Measurements from ENCODE around the gene ENKUR. TPM values are rescaled to one million over a fixed set of nuclear protein-coding genes. Genes with fewer than 3 reads are reported as not detected.

The ENKUR gene
- total and polyA plus RNA-seq, 2 experiments from 2014 or later: 0.15 TPM; not detected in 1

GRCh38 chr10:24983946-24984345 is 32.0 kb downstream of the ENKUR start:
- DNase-seq (ENCODE audit: low read depth in 1 of 2, low spot score in 1 of 2): no peak
- Histone ChIP-seq H3K27ac (no peak overlapping the region), H3K27me3 (no peaks in the 10 kb centered on the region), H3K4me3 (no peak overlapping the region), H3K9me3 (ENCODE audit: low read depth) (no peaks in the 10 kb centered on the region), H3K36me3 (no peaks in the 10 kb centered on the region), H3K4me1 (ENCODE audit: low read depth) (peaks cover 5% of the 10 kb centered on the region)
- no peak for TF ChIP-seq CTCF (IDR thresholded peaks at IDR 0.05; ENCODE audit: low read depth, low read length)

- Histone ChIP-seq H3K9me3 (ENCODE audit: low read depth) (no peaks in the 10 kb centered on the region), H3K36me3 (no peaks in the 10 kb centered on the region), H3K4me3 (no peak overlapping the region), H3K27me3 (no peaks in the 10 kb centered on the region), H3K27ac (no peak overlapping the region), H3K4me1 (ENCODE audit: low read depth) (no peaks in the 10 kb centered on the region)
- TF ChIP-seq CTCF (IDR thresholded peaks at IDR 0.05; ENCODE audit: low read depth, low read length): no peak
- no peak for DNase-seq (ENCODE audit: low read depth in 1 of 2, low spot score in 1 of 2)
Measured at GRCh38 chr10:24983130-24983529, 32.8 kb downstream of the ENKUR start.

GRCh38 chr10:24982319-24983112 is 33.4 kb downstream of the ENKUR start:
- H3K36me3 ChIP-seq: no peaks in the 10 kb centered on the region
- H3K4me3 ChIP-seq: no peak overlapping the region
- H3K9me3 ChIP-seq (ENCODE audit: low read depth): no peaks in the 10 kb centered on the region
- no peak for DNase-seq (ENCODE audit: low read depth in 1 of 2, low spot score in 1 of 2)
- H3K27ac ChIP-seq: no peak overlapping the region
- H3K27me3 ChIP-seq: no peaks in the 10 kb centered on the region
- H3K4me1 ChIP-seq (ENCODE audit: low read depth): no peaks in the 10 kb centered on the region
- TF ChIP-seq CTCF (IDR thresholded peaks at IDR 0.05; ENCODE audit: low read depth, low read length): no peak

DNA sequence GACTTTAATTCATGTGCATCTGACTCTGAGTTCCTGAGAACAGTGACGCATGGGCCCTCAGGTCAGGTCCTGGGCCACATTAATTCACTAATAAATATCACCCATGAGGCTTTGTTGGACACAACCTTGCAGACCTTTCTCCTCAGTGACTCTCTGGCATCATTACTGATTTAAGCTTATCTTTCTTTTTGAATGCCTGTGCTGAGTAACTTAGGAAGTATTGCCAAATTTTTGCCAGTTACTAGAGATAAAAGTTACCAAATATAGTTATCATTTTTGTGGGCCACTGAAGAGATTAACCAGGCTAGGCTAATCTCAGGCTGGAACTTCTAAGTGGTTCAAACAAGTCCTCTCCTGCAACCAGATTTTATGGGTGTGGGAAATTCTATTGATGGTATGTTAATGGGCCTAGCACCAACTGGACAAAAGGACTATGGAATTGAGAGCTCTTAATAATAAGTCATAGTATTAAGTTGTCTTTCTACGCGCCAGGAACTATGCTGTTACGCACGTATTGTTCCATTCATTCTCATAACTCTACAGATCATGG is 34.7 kb downstream of the ENKUR start:
- Histone ChIP-seq H3K27ac (no peak overlapping the region), H3K9me3 (ENCODE audit: low read depth) (no peaks in the 10 kb centered on the region), H3K4me1 (ENCODE audit: low read depth) (no peaks in the 10 kb centered on the region), H3K4me3 (no peak overlapping the region), H3K36me3 (no peaks in the 10 kb centered on the region), H3K27me3 (no peaks in the 10 kb centered on the region)
- no peak for TF ChIP-seq CTCF (IDR thresholded peaks at IDR 0.05; ENCODE audit: low read depth, low read length)
- DNase-seq (ENCODE audit: low read depth in 1 of 2, low spot score in 1 of 2): peak in 1 of 2 donors; percentile 71

DNA sequence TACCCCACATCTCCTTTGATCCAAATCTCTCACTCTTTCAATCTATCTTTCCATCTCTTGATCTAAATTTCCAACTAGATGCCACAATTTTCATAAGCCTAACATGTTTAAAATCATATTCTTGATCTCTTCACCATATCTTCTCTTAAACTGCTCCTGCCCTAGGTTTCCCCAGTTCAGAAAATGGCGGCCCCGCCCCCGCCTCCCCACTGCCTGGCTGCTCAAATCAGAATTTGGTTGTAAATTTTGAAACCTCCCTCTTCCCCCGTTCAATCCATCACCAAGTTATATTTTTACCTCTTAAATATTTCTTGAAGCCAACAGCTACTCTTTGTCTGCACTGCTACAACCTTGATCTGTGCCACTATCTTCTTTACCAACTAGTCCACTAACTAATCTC is 36.3 kb downstream of the ENKUR start:
- H3K27me3 ChIP-seq: no peaks in the 10 kb centered on the region
- H3K36me3 ChIP-seq: no peaks in the 10 kb centered on the region
- no peaks in the 10 kb centered on the region for H3K9me3 ChIP-seq (ENCODE audit: low read depth)
- H3K4me1 ChIP-seq (ENCODE audit: low read depth): no peaks in the 10 kb centered on the region
- DNase-seq (ENCODE audit: low read depth in 1 of 2, low spot score in 1 of 2): no peak
- no peak for TF ChIP-seq CTCF (IDR thresholded peaks at IDR 0.05; ENCODE audit: low read depth, low read length)
- H3K4me3 ChIP-seq: no peak overlapping the region
- no peak overlapping the region for H3K27ac ChIP-seq
